HepG2 (cell line): ENCODE measurements around the gene TNS4. TPM values are rescaled to one million over a fixed set of nuclear protein-coding genes. Genes with fewer than 3 reads are reported as not detected.

ENCODE experiments used
- ATAC-seq: fragments of 200-7000 bp; cut with Tn5 transposase; 3 replicates; pipeline ENCODE4 v1.9.1; 2020; ENCODE audit warnings: mild to moderate bottlenecking, moderate library complexity
- BruUV-seq: library from RNA; stranded (reverse); fragments of 400-500 nt; replicated peaks from 2 replicates; lab custom pipeline; 2021; lab: Mats Ljungman, UMichigan
- CTCF ChIA-PET: fragments of 300-600 bp; formaldehyde crosslinking; extraction: SDS; loops from one replicate; lab custom pipeline; 2021; ENCODE audit warnings: low total read pairs, inconsistent platforms, low intra/inter-chr PET ratio; lab: Yijun Ruan, JAX
- POLR2A ChIA-PET: fragments of 350-600 bp; sonication (Branson Sonifier 250); formaldehyde crosslinking; loops from one replicate; lab custom pipeline; 2020; ENCODE audit warnings: antibody characterized with exemption, inconsistent platforms; lab: Yijun Ruan, JAX
- DNase-seq: peaks from one replicate; pipeline ENCODE4 v3.0.0-alpha.2; 2015; ENCODE audit warnings: low spot score
- FAIRE-seq: peaks from 3 replicates; lab custom pipeline; 2011; peaks lifted over from hg19 to GRCh38; lab: Jason Lieb, UNC
- H2AFZ ChIP-seq: one replicate; pipeline ENCODE4 v1.6.1; 2011; ENCODE audit warnings: low read length, inconsistent platforms
- H3K27ac ChIP-seq: fragments of 300-600 bp; 3 replicates; pipeline ENCODE4 v1.8.0; 2011; ENCODE audit warnings: mixed run types, mild to moderate bottlenecking, mixed read lengths, low read length, inconsistent platforms; ENCODE audit not compliant: insufficient read depth; ENCODE audit errors: extremely low read length
- H3K27me3 ChIP-seq, 2 experiments: fragments of 200-600 bp in 1 of 2; 2 replicates in 1 of 2; 3 replicates in 1 of 2; pipeline versions ENCODE4 v1.6.0 to v1.8.0; 2011; ENCODE audit warnings: low read length in 2 of 2, mild to moderate bottlenecking in 2 of 2, moderate library complexity in 2 of 2, inconsistent platforms in 1 of 2; ENCODE audit not compliant: insufficient read depth in 2 of 2, control insufficient read depth in 1 of 2
- H3K36me3 ChIP-seq, 2 experiments: fragments of 200-600 bp in 1 of 2; replicated peaks in 1 of 2; 2 replicates in 1 of 2; 3 replicates in 1 of 2; pipeline versions ENCODE4 v1.5.1 to v1.8.0; 2011; ENCODE audit warnings: low read length in 2 of 2, inconsistent platforms in 1 of 2; ENCODE audit not compliant: insufficient read depth in 2 of 2, control insufficient read depth in 1 of 2
- H3K4me1 ChIP-seq: 2 replicates; pipeline ENCODE4 v1.5.1; 2012; ENCODE audit warnings: low read length, inconsistent platforms; ENCODE audit not compliant: insufficient read depth
- H3K4me2 ChIP-seq: 2 replicates; pipeline ENCODE4 v1.6.0; 2011; ENCODE audit warnings: low read depth, low read length, inconsistent platforms
- H3K4me3 ChIP-seq, 3 experiments: fragments of 200-600 bp in 1 of 3; sonication (generic), shearing (Covaris generic) in 1 of 3; replicated peaks in 1 of 3; 2 replicates each; pipeline ENCODE4 v1.5.1; 2011 to 2016; ENCODE audit warnings: low read length in 3 of 3, inconsistent platforms in 2 of 3, low read depth in 2 of 3, mild to moderate bottlenecking in 2 of 3, control low read depth in 1 of 3, mixed read lengths in 1 of 3; ENCODE audit not compliant: insufficient read depth in 1 of 3
- H3K79me2 ChIP-seq: one replicate; pipeline ENCODE4 v1.6.1; 2011; ENCODE audit warnings: low read length, inconsistent platforms; ENCODE audit not compliant: insufficient read depth
- H3K9ac ChIP-seq: 2 replicates; pipeline ENCODE4 v1.6.0; 2011; ENCODE audit warnings: mild to moderate bottlenecking, low read depth, low read length, inconsistent platforms; ENCODE audit not compliant: insufficient read depth
- H3K9me3 ChIP-seq: 2 replicates; pipeline ENCODE4 v1.5.1; 2012; ENCODE audit warnings: mild to moderate bottlenecking, low read length
- H4K20me1 ChIP-seq: 2 replicates; pipeline ENCODE4 v1.6.0; 2011; ENCODE audit warnings: inconsistent platforms, mild to moderate bottlenecking, low read length, moderate library complexity; ENCODE audit not compliant: insufficient read depth
- CHD4 ChIP-seq: fragments of 200-600 bp; sonication (generic); IDR thresholded peaks from 2 replicates; pipeline ENCODE4 v1.7.0; 2017; ENCODE audit warnings: mild to moderate bottlenecking, low read length, borderline replicate concordance
- ZNF142 ChIP-seq: sonication (generic); formaldehyde crosslinking; IDR thresholded peaks from 2 replicates; pipeline ENCODE4 v1.4.0; 2020; ENCODE audit warnings: missing genetic modification reagents
- ZNF234 ChIP-seq: sonication (generic); formaldehyde crosslinking; conservative IDR thresholded peaks from 2 replicates; pipeline ENCODE4 v1.5.1; 2020; ENCODE audit warnings: mild to moderate bottlenecking, missing genetic modification reagents
- ZNF629 ChIP-seq: sonication (generic); formaldehyde crosslinking; conservative IDR thresholded peaks from 2 replicates; pipeline ENCODE4 v1.5.0; 2020; ENCODE audit warnings: missing genetic modification reagents
- WGBS: methylation state at CpG from one replicate; pipeline ENCODE4 v1.1.6; 2017; ENCODE audit warnings: low lambda C conversion rate; 5-methylcytosine and 5-hydroxymethylcytosine counted together
- in situ Hi-C: cut with HindIII; loops from 2 replicates; pipeline ENCODE4 v1.10.0; 2017; ENCODE audit warnings: low pct_unique_long_range_greater_than_20kb; ENCODE audit not compliant: extremely low pct_ligation_motif_present
- intact Hi-C: fragments of 100-400 bp; cut with micrococcal nuclease; formaldehyde crosslinking; loops from one replicate; pipeline ENCODE4 v1.10.0; 2022; ENCODE audit not compliant: unreplicated experiment
- polyA plus RNA-seq, 8 experiments: library from polyadenylated mRNA; depleted of rRNA in 3 of 8; stranded (reverse) in 7 of 8; unstranded in 1 of 8; fragments of >200 nt; fragmentation: Illumina TruSeq in 4 of 8; extraction: Trizol in 4 of 8; gene quantifications; 2 replicates each; pipeline versions ENCODE4 v1.2.1 to v1.2.3, GENCODE V29; 2011 to 2016; ENCODE audit warnings: low read depth in 4 of 8, missing spikeins in 1 of 8, mixed read lengths in 1 of 8; ENCODE audit not compliant: insufficient read depth in 1 of 8
- total RNA-seq, 5 experiments: library from RNA; depleted of rRNA; stranded (reverse); fragments of >200 nt; fragmentation: Illumina TruSeq; extraction: Trizol; gene quantifications; 2 replicates each; pipeline ENCODE4 v1.2.3, GENCODE V29; 2016; ENCODE audit warnings: low read depth in 1 of 5

TNS4 gene
- total and polyA plus RNA-seq, 2 of the 13 experiments (the other 11 are each of a cell fraction or from before 2014, with no cell fraction given): 0.58 to 2.1 TPM

- no peak for TF ChIP-seq CHD4
Measured at GRCh38 chr17:40499551-40500189, 1.8 kb downstream of the TNS4 start (continued).

- Histone ChIP-seq H3K27me3 (peaks cover 0 to 12% of the 10 kb centered on the region in 2 experiments; a peak in 3 of 5 replicates), H3K9me3 (no peaks in the 10 kb centered on the region), H3K79me2 (no peaks in the 10 kb centered on the region), H2AFZ (no peak overlapping the region), H3K27ac (no peak overlapping the region), H3K4me3 (no peak overlapping the region), H3K36me3 (no peaks in the 10 kb centered on the region), H3K4me1 (peaks cover 49% of the 10 kb centered on the region), H3K9ac (no peak overlapping the region), H4K20me1 (no peaks in the 10 kb centered on the region), H3K4me2 (no peak overlapping the region)
- CTCF ChIA-PET: no interaction called here
- BruUV-seq: no TSS peak
- POLR2A ChIA-PET: interaction anchor here (1.7 kb wide), 1 partner anchor 14 kb away, joined by 5 read pairs; no protein-coding TSS in a partner anchor
- DNase-seq (no peak), FAIRE-seq (peak; percentile 74), ATAC-seq (no peak)
- 56% methylated on average over 9 of the region's 9 CpGs for WGBS
- peak; percentile 72 for TF ChIP-seq ZNF629 (CRISPR knock-in tag)
- no peak for TF ChIP-seq ZNF234
- 0 out of 2 replicates have a peak, but pooled peaks have one; percentile 53 for TF ChIP-seq ZNF142 (CRISPR knock-in tag)
- in situ Hi-C loops (no loop called here), intact Hi-C loops (no loop called here)
Measured at GRCh38 chr17:40498281-40499084, 2.9 kb downstream of the TNS4 start.
